Measurements from ENCODE around the gene NCOA4.
"Not testable (repeated sequence)": the region's sequence is repeated elsewhere in the genome, so short reads cannot be mapped to it uniquely, and the experiment has no call there.

NCOA4 gene

DNA sequence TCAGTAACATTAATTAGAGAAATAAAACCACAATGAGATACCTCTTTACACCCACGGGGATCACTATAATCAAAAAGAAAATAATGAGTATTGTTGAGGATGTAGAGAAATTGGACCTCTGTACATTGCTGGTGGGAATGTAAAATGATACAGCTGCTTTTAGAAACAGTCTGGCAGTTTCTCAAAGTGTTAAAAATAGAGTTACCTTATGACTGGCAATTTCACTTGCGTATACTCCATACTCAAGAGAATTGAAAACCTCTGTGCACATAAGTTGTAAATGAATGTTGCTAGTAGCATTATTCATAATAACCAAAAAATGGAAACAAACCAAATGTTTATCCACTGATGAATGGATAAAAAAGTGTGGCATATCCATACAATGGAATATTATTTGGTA is 51.9 kb downstream of the NCOA4 start:
- not testable (repeated sequence) for DNase-seq

- DNase-seq: not testable (repeated sequence)
Observed at GRCh38 chr10:45974041-45974440, 56.4 kb downstream of the NCOA4 start.

DNA sequence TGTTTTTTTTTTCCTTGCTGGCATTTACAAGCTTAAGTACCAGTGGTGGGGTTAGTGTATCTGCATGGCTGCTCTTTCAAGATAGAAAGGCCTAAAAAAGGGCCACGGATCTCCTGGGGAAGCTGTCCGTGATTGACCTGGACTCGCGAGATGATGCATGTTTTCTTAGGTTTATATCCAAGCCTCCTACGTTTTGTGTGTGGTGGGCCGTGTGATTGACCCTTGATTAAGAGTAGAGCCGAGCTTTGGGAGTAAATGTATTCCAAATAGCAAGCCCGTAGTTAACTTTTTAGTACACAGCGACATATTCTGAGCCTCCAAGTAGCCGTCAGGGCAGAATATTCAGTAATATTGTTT is 57.6 kb downstream of the NCOA4 start:
- DNase-seq: not testable (repeated sequence)

DNA sequence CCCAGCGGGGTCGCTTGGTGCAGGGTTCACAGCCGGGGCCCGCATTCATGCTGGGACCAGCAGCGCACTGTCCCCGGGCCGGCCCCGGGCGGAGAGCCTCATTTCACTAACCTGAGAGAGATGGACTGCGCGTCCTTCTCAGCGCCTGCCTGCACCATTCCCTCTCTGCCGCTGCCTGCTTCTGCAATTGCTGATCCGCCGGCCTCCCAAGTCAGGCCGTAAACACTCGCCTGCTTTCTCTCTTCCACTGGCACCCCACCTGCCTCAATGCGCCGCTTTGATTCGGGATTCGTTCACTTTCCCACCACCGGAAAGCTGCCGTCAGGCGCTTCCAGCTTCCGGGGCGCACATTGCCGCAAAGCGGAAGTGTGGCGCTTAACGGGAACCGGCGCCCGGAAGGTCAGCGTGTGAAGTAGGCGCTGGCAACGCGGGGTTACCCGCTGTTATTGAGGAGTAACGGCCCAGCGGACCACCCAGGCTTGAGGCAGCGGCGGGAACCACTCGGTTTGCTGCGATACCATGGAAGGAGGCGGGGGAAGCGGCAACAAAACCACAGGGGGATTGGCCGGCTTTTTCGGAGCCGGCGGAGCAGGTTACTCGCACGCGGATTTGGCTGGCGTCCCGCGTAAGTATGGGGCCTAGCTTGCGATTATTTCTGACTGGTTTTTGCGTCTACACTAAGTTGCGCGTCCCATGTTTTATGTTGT is 58.2 kb downstream of the NCOA4 start, which contains the start of gene TIMM23:
TSS of gene TIMM23 (plus strand) at position 384 of the 707 bp plus-strand sequence. CDS start at position 520, 136 bp downstream.
- DNase-seq: peak; percentile 88

DNA sequence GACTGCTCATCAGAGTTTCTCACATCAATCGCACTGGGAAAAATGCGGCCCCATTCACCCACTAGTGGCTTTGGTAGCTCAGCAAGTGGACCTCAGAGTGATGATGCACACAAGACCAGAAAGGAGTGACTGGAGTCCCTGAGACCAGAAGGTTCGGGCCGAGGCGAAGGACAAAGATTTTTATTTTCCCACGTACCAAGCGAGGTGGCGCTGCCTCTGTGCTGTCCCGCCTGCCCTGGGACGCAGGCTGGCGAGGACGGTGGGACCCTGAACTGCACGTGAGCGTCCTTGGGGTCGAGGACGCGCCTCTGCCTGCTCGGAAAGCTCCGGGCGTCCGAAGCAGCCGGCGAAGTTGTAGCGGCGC is 58.7 kb downstream of the NCOA4 start:
- DNase-seq: peak; percentile 2

GRCh38 chr10:45971019-45971418 is 59.4 kb downstream of the NCOA4 start:
- DNase-seq: not testable (repeated sequence)

- DNase-seq: not testable (repeated sequence)
Observed at GRCh38 chr10:45962686-45963452, 67.6 kb downstream of the NCOA4 start.

DNA sequence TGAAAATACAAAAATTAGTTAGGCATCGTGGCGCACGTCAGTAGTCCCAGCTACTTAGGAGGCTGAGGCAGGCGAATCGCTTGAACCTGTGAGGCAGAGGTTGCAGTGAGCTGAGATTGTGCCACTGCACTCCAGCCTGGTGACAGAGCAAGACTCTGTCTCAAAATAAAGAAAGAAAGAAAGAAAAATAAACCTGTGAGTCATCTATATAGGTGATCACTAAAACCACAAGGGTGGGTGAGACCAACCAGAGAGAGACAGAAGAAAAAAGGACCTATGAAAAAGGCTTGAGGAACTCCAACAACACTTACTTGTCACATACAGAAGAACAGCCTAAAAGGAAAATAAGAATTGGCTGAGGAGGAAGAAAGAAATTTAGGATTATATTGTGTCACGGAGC is 72.5 kb downstream of the NCOA4 start:
- not testable (repeated sequence) for DNase-seq

DNA sequence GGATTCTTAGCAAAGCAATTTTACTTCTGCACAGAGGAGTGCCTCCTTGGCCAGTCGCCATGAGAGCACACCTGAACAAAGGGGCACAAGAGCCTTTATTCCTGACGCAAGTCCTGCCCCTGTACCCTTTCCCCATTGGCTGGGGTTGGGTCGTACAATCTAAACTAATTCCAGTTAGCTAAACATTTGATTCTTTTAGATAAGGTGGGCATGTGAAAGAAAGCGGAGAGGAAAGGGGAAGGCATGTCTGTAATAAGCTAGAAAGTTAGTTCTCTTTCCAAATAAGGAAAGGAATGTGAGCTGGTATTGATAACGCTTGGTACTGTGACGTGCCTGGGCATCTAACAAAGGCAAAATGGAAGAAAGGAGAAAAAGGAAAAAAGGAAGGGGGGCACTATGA is 73.8 kb downstream of the NCOA4 start:
- not testable (repeated sequence) for DNase-seq

Measured in activated effector memory CD4-positive, alpha-beta T cell treated with Interleukin-2 at 50 U/mL for 16 hours (primary cell).